ENCODE results near the gene RAB4A. TPM values are rescaled to one million over a fixed set of nuclear protein-coding genes. Genes with fewer than 3 reads are reported as not detected.
"Not testable (repeated sequence)": the region's sequence is repeated elsewhere in the genome, so short reads cannot be mapped to it uniquely, and the experiment has no call there.

RAB4A gene
- polyA plus RNA-seq, 1 donor = 50.3 TPM

DNA sequence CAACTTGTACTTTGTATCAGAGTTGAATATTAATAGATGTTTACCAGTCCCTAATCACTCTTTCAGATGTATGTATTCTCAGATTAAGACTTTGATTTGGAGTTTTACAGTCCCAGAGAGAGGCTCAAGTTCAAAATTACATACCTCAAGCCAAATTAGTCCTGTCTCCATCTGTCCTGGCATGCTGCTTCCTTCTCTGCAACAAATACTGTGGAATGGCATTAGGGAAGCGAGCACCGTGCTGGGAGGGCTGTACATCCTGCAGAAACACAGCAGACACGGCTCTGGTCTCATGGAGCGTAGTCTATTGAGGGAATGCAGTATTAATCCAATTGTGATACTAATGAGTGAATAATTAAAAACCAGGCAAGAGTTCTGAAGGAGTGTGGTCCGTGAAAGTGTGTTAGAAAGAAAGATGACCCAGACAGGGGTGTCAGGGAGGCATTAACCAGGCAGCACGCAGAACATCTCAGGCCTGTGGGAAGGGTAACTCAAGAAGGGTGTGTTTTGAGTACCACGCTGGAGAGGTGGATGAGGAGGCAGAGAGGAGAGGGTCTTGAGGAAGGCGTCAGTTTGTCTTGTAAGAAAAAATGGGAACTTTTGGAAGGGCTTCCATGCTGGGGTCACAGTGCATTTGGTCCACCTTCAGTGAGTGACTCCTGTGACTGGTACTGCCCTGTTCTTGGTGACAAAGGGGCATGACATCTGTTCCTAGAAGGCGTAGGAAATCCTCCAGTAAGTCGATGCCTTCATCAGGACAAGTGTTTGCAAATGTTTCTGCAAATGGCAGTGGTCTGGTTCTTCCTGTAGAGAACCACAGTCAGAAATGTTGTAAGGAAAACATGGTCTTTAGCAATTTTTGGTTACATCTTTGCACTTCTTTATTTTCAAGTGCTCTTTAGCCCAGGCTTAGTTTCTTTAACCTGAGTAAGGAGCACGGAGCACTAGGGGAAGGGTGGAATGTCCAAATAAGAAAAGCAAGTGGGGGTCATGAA lies 1.6 kb downstream of the RAB4A start:
- DNase-seq = no peak

DNA sequence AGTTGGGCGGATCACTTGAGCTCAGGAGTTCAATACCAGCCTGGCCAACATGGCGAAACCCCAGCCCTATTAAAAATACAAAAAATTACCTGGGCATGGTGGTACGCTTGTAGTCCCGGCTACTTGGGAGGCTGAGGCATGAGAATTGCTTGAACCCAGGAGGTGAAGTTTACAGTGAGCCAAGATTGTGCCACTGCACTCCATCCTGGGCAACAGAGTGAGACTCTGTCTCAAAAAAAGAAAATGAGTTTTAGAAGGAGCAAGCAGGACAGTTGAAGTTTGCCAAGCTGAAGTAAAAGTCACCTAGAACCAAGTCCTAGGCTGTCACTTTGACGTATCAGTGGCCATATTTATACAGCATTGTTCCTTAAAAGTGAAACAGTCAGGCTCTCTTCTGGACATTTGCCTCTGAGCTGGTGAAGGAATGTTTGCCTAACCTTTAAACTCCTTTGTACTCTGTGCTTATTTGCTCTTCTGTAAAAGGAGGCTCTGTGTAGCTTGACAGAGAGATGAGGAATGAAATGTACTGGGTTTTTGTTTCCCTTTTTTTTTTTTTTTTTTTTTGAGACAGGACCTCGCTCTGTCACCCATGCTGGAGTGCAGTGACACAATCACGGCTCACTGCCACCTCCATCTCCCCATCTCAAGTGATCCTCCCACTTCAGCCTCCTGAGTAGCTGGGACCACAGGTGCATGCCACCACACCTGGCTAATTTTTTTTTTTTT lies 2.8 kb downstream of the RAB4A start:
- no peak for DNase-seq

GRCh38 chr1:229275005-229275404 lies 4.1 kb downstream of the RAB4A start:
- no peak for DNase-seq

- DNase-seq = no peak
Observed at GRCh38 chr1:229278120-229278741, 7.3 kb downstream of the RAB4A start.

- DNase-seq = no peak
Observed at GRCh38 chr1:229279242-229279641, 8.3 kb downstream of the RAB4A start.

DNA sequence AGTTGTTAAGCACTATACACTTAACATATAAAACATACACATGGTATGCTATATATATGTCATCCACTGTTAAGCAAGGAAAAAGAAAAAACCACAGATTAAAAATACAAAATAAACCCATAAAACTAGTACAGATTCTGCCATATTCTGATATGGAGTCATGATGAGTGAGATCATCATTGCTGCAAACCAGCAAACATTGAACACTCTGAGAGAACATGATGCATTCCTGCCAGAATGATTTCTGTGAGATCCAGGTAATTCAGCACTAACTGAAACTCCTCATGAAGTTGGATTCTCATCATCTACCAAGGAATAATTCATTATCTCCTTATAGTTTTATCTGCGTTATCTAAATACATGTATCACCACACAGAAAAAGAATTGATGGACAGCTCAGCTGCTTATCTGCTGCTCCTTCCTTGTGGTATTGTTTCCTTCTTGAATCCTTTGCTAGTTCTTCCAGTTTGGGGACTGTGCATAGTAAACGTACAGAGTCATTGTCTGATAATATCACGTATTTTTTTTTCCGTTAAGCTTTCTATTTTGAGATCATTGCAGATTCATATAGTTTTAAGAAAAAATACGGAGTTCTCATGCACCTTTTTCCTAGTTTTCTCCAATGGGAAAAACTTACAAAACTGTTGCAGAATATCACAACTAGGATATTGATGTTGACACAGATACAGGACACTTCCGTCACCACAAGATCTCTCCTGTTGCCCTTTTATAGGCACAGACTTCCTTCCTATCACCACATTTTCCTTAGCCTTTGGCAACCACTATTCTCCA lies 9.3 kb downstream of the RAB4A start:
- DNase-seq = no peak

DNA sequence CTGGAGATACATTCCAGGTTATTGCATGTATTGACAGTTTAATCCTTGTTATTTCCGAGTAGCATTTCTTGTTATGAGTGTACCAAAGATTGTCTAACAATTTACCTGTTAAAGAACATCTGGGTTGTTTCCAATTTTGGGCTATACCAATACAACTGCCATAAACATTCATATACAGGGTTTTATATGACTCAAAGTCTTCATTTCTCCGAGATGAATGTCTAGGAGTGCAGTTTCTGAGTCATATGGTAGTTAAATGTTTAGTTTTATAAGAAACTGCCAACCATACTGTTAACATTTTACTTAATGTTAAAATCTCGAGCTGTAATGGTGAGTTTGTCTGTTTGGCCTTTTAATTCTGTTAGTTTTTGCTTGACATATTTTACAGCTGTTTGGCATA lies 10.0 kb downstream of the RAB4A start:
- DNase-seq = no peak

DNA sequence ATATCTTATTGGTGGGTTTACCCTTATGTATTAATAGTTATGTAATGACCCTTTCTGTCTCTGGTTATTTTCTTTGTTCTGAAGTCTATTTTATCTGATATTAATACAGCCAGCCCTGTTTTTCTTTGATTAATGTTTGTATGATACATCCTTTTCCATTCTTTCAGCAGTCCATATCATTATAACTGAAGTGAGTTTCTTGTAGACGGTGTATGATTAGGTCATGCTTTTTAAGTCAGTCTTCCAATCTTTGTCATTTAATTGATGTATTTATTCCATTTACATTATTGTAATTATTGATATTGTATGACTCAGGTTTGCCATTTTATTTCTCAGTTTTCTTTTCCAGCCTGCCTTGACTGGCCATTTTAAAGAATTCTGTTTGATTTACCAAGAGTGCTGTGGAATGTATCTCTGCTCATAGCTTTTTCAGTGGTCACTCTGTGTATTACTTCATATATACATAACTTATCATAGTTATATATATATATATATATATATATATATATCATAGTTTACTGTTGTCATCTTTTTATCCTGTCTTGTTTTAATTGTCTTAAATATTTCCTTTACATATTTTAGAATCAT lies 10.5 kb downstream of the RAB4A start:
- DNase-seq = no peak

- DNase-seq = no peak
Observed at GRCh38 chr1:229282295-229282823, 11.4 kb downstream of the RAB4A start.

DNA sequence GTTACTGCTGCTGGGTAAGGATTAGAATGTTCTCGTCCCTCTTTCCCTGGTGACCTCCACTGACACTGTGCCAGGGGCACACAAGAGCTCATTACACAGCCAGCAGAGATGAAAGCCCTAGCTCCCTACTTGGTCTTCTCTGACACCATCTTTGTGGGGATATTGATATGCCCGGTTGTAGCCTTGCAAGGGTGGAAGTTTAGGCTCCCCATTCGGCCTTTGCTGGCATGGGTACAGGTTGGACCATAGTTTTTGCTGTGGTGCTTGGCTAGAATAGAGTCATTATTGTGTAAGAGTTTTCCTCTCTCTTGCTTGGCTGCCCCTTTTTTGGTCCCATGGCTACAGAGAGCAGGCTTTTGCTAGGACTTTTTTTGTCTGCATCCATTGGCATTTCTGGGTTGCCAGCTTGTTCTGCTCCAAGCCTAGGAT lies 12.3 kb downstream of the RAB4A start:
- DNase-seq = no peak

GRCh38 chr1:229284887-229285286 lies 14.0 kb downstream of the RAB4A start:
- no peak for DNase-seq

- DNase-seq = no peak
Observed at GRCh38 chr1:229285440-229285839, 14.5 kb downstream of the RAB4A start.

- DNase-seq = no peak
Observed at GRCh38 chr1:229286099-229286766, 15.3 kb downstream of the RAB4A start.

DNA sequence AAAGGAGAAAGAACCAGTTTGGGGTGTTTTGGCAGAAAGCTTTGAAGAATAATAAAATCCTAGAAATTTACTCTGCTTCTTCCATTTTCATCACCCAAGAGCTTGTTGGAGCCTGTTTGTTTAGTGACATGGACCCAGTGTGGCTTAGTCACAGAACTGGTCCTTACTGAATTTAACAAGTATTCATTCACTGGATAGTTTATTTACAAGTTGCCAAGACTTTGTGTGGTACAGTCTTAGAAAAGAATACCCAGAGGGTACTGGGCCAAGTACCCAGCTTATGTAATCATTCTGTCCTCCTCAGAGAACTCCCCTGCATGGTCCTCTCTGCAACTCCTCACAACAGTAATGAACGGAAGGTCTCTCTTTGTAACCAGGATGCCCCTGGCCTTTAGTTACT lies 16.4 kb downstream of the RAB4A start:
- DNase-seq = no peak

- no peak for DNase-seq
Observed at GRCh38 chr1:229288516-229288915, 17.6 kb downstream of the RAB4A start.

GRCh38 chr1:229291686-229292085 lies 20.8 kb downstream of the RAB4A start:
- DNase-seq = not testable (repeated sequence)

DNA sequence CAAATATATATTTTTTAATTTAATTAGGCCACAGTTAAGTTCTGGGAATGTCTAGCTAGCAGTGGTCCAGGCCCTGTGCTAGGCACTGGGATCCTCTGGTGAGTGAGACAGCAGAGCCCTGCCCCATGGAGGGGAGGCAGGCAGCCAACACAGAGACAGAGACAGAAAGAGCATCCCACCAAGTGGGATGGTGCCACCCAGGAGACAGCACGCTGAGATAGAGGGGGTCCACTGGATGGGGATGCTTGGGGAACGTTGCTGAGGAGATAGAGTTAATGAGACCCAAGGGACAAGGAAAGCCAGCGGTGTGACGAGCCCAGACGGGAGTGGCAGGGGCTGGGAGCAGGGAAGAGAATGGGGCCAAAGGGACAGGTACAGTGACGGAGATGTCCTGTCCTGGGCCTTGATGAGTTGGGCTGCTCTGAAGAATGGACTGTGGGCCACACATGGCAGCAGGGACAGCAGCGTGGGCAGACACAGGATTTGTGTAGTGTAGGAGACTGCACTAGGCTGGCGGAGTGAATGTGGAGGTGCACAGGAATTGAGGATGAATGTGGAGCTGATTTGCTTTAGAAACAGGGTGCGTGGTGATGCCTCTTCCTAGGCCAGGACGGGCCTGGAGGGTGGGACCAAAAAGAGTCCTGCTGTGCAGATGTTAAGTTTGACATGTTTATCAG lies 22.8 kb downstream of the RAB4A start:
- no peak for DNase-seq

GRCh38 chr1:229295745-229296144 lies 24.8 kb downstream of the RAB4A start:
- no peak for DNase-seq

- no peak for DNase-seq
Observed at GRCh38 chr1:229296541-229296941, 25.6 kb downstream of the RAB4A start.

DNA sequence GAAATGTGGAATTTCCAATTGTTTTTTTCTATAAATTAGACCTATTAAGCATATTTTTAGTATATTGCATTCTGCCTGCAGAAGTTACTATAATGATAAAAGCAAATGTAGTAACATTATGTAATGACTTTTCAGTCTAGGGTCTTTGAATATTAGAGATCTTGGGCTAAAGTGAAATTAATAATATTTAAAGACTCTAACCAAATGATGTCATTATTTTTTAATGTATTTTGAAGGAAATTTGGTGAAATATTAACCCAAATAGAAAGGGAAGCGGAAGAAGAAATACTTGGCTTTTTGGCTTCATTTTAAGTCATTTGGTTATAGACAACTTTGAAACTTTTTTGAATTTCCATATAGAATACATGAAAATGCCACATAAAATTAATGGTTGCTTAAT lies 26.8 kb downstream of the RAB4A start:
- no peak for DNase-seq
